Measurements from ENCODE around the gene REPS1. TPM values are rescaled to one million over a fixed set of nuclear protein-coding genes. Genes with fewer than 3 reads are reported as not detected.

The REPS1 gene
- total RNA-seq, 1 experiment from 2014 or later = 55.1 TPM

DNA sequence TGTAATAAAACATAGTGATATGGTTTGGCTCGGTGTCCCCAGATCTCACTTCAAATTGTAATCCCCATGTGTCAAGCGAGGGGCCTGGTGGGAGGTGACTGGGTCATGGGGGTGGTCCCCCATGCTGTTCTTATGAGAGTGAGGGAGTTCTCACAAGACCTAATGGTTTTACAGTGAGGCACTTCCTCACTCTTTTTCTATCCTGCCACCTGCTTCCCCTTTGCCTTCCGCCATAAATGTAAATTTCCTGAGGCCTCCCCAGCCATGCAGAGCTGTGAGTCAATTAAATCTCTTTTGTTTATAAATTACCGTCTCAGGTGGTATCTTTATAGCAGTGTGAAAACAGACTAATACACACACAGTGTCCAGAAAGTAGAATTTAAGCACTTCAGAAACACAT, 78.5 kb downstream of the REPS1 start:
- DNase-seq (ENCODE audit: low spot score) (no peak), ATAC-seq (no peak)
- no peak for TF ChIP-seq ZNF423 (CRISPR knock-in tag; IDR thresholded peaks at IDR 0.05)
- no peak for TF ChIP-seq OVOL2 (CRISPR knock-in tag; IDR thresholded peaks at IDR 0.05; ENCODE audit: borderline replicate concordance)
- TF ChIP-seq, protein P1, sequence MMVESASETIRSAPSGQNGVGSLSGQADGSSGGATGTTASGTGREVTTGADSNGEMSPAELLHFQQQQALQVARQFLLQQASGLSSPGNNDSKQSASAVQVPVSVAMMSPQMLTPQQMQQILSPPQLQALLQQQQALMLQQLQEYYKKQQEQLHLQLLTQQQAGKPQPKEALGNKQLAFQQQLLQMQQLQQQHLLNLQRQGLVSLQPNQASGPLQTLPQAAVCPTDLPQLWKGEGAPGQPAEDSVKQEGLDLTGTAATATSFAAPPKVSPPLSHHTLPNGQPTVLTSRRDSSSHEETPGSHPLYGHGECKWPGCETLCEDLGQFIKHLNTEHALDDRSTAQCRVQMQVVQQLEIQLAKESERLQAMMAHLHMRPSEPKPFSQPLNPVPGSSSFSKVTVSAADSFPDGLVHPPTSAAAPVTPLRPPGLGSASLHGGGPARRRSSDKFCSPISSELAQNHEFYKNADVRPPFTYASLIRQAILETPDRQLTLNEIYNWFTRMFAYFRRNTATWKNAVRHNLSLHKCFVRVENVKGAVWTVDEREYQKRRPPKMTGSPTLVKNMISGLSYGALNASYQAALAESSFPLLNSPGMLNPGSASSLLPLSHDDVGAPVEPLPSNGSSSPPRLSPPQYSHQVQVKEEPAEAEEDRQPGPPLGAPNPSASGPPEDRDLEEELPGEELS (CRISPR knock-in tag; IDR thresholded peaks at IDR 0.05) = no peak
- TF ChIP-seq, protein P2, sequence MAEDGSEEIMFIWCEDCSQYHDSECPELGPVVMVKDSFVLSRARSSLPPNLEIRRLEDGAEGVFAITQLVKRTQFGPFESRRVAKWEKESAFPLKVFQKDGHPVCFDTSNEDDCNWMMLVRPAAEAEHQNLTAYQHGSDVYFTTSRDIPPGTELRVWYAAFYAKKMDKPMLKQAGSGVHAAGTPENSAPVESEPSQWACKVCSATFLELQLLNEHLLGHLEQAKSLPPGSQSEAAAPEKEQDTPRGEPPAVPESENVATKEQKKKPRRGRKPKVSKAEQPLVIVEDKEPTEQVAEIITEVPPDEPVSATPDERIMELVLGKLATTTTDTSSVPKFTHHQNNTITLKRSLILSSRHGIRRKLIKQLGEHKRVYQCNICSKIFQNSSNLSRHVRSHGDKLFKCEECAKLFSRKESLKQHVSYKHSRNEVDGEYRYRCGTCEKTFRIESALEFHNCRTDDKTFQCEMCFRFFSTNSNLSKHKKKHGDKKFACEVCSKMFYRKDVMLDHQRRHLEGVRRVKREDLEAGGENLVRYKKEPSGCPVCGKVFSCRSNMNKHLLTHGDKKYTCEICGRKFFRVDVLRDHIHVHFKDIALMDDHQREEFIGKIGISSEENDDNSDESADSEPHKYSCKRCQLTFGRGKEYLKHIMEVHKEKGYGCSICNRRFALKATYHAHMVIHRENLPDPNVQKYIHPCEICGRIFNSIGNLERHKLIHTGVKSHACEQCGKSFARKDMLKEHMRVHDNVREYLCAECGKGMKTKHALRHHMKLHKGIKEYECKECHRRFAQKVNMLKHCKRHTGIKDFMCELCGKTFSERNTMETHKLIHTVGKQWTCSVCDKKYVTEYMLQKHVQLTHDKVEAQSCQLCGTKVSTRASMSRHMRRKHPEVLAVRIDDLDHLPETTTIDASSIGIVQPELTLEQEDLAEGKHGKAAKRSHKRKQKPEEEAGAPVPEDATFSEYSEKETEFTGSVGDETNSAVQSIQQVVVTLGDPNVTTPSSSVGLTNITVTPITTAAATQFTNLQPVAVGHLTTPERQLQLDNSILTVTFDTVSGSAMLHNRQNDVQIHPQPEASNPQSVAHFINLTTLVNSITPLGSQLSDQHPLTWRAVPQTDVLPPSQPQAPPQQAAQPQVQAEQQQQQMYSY (CRISPR knock-in tag; IDR thresholded peaks at IDR 0.05) = no peak
- no peak for TF ChIP-seq FOXP1 (CRISPR knock-in tag; IDR thresholded peaks at IDR 0.05; ENCODE audit: borderline replicate concordance)
- TF ChIP-seq SMAD4 (CRISPR knock-in tag; IDR thresholded peaks at IDR 0.05) = no peak
- TF ChIP-seq MYBL2 (CRISPR knock-in tag; IDR thresholded peaks at IDR 0.05) = no peak
- TF ChIP-seq, protein P3, sequence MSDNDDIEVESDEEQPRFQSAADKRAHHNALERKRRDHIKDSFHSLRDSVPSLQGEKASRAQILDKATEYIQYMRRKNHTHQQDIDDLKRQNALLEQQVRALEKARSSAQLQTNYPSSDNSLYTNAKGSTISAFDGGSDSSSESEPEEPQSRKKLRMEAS (CRISPR knock-in tag; IDR thresholded peaks at IDR 0.05) = no peak
- TF ChIP-seq, protein P4, sequence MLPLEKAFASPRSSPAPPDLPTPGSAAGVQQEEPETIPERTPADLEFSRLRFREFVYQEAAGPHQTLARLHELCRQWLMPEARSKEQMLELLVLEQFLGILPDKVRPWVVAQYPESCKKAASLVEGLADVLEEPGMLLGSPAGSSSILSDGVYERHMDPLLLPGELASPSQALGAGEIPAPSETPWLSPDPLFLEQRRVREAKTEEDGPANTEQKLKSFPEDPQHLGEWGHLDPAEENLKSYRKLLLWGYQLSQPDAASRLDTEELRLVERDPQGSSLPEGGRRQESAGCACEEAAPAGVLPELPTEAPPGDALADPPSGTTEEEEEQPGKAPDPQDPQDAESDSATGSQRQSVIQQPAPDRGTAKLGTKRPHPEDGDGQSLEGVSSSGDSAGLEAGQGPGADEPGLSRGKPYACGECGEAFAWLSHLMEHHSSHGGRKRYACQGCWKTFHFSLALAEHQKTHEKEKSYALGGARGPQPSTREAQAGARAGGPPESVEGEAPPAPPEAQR (CRISPR knock-in tag; IDR thresholded peaks at IDR 0.05) = no peak
- TF ChIP-seq, protein P5, sequence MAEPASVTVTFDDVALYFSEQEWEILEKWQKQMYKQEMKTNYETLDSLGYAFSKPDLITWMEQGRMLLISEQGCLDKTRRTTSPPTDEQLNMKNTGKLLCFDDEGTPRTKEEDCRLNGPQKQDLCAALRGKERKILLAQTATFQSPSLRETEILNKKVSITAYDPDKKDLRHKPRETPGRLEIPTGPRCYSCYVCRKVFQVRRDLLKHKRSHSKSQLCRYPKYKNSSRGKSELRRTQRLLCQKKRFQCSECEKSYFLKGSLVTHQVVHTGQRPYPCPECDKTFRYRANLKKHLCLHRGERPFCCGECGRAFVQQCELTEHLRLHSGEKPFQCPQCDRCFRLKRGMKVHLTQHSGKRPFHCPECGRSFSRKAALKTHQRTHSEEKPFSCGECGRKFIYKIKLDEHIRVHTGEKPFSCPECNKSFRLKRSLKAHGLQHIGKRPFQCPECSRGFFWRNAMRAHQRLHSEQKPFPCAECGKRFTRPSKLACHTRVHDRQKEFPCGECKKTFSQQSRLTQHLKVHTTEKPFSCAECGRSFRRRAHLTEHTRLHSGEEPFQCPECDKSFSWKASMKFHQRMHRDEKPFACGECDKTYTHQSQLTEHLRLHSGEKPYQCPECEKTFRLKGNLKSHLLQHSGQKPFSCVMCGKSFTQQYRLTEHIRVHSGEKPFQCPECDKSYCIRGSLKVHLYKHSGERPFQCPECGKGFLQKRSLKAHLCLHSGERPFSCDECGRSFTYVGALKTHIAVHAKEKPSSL (CRISPR knock-in tag; conservative IDR thresholded peaks at IDR 0.05) = no peak
- no peak for TF ChIP-seq ETV6 (CRISPR knock-in tag; IDR thresholded peaks at IDR 0.05)
- TF ChIP-seq, protein P6, sequence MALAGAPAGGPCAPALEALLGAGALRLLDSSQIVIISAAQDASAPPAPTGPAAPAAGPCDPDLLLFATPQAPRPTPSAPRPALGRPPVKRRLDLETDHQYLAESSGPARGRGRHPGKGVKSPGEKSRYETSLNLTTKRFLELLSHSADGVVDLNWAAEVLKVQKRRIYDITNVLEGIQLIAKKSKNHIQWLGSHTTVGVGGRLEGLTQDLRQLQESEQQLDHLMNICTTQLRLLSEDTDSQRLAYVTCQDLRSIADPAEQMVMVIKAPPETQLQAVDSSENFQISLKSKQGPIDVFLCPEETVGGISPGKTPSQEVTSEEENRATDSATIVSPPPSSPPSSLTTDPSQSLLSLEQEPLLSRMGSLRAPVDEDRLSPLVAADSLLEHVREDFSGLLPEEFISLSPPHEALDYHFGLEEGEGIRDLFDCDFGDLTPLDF (CRISPR knock-in tag; IDR thresholded peaks at IDR 0.05) = no peak
- TF ChIP-seq, protein P7, sequence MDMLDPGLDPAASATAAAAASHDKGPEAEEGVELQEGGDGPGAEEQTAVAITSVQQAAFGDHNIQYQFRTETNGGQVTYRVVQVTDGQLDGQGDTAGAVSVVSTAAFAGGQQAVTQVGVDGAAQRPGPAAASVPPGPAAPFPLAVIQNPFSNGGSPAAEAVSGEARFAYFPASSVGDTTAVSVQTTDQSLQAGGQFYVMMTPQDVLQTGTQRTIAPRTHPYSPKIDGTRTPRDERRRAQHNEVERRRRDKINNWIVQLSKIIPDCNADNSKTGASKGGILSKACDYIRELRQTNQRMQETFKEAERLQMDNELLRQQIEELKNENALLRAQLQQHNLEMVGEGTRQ (CRISPR knock-in tag; IDR thresholded peaks at IDR 0.05) = no peak
- TF ChIP-seq, protein P8, sequence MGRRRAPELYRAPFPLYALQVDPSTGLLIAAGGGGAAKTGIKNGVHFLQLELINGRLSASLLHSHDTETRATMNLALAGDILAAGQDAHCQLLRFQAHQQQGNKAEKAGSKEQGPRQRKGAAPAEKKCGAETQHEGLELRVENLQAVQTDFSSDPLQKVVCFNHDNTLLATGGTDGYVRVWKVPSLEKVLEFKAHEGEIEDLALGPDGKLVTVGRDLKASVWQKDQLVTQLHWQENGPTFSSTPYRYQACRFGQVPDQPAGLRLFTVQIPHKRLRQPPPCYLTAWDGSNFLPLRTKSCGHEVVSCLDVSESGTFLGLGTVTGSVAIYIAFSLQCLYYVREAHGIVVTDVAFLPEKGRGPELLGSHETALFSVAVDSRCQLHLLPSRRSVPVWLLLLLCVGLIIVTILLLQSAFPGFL (CRISPR knock-in tag; IDR thresholded peaks at IDR 0.05; ENCODE audit: borderline replicate concordance) = no peak
- TF ChIP-seq, protein P9, sequence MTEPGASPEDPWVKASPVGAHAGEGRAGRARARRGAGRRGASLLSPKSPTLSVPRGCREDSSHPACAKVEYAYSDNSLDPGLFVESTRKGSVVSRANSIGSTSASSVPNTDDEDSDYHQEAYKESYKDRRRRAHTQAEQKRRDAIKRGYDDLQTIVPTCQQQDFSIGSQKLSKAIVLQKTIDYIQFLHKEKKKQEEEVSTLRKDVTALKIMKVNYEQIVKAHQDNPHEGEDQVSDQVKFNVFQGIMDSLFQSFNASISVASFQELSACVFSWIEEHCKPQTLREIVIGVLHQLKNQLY (CRISPR knock-in tag; IDR thresholded peaks at IDR 0.05) = no peak
- Mint-ChIP-seq H3K4me1 (no peaks in the 10 kb centered on the region), H3K36me3 (peaks cover 71% of the 10 kb centered on the region), H3K27me3 (ENCODE audit: low read depth) (no peaks in the 10 kb centered on the region), H3K4me3 (no peak overlapping the region), H3K9me3 (no peaks in the 10 kb centered on the region), H3K27ac (no peak overlapping the region)
- CTCF ChIA-PET = no interaction called here
- POLR2A ChIA-PET = no interaction called here
